ENCODE results near the gene MOCS3.
"Not testable (repeated sequence)": the region's sequence is repeated elsewhere in the genome, so short reads cannot be mapped to it uniquely, and the experiment has no call there.

Gene MOCS3

GRCh38 chr20:50969912-50970311 lies 11.3 kb downstream of the MOCS3 start:
- Histone ChIP-seq H3K27ac (ENCODE audit: low read length) (no peak overlapping the region), H3K9ac (ENCODE audit: low read length) (no peak overlapping the region), H3F3A (ENCODE audit: insufficient read depth, low read length) (no peaks in the 10 kb centered on the region), H3K27me3 (replicated peaks; ENCODE audit: insufficient read depth, low read length) (peaks cover 4% of the 10 kb centered on the region; the same call in 1 of the 2 replicates), H3K4me3 (ENCODE audit: low read length) (no peak overlapping the region), H3K79me2 (ENCODE audit: low read length) (no peaks in the 10 kb centered on the region), H3K9me2 (replicated peaks; ENCODE audit: insufficient read depth, low read length) (no peaks in the 10 kb centered on the region), H4K20me1 (ENCODE audit: insufficient read depth, low read length) (no peaks in the 10 kb centered on the region), H3K9me3 (replicated peaks; ENCODE audit: insufficient read depth, low read length) (no peaks in the 10 kb centered on the region), H3K36me3 (replicated peaks; ENCODE audit: insufficient read depth, low read length) (no peaks in the 10 kb centered on the region), H3K4me1 (ENCODE audit: low read length) (no peaks in the 10 kb centered on the region), H2AFZ (ENCODE audit: low read length) (no peak overlapping the region), H3K4me2 (ENCODE audit: low read depth, low read length) (no peak overlapping the region)
- DNase-seq, result no peak
- TF ChIP-seq CTCF (IDR thresholded peaks at IDR 0.05; ENCODE audit: low read length) (no peak), EZH2phosphoT487 (IDR thresholded peaks at IDR 0.05; ENCODE audit: low read length) (no peak), EZH2 (optimal IDR thresholded peaks at IDR 0.05; ENCODE audit: low read depth, low read length) (no peak)

GRCh38 chr20:50975701-50976330 lies 17.2 kb downstream of the MOCS3 start:
- Histone ChIP-seq H3K79me2 (ENCODE audit: low read length) (no peaks in the 10 kb centered on the region), H3K4me3 (ENCODE audit: low read length) (no peak overlapping the region), H3K9me2 (replicated peaks; ENCODE audit: insufficient read depth, low read length) (no peaks in the 10 kb centered on the region), H3K9ac (ENCODE audit: low read length) (no peak overlapping the region), H3K9me3 (replicated peaks; ENCODE audit: insufficient read depth, low read length) (no peaks in the 10 kb centered on the region), H3K4me2 (ENCODE audit: low read depth, low read length) (no peak overlapping the region), H3K27me3 (replicated peaks; ENCODE audit: insufficient read depth, low read length) (peaks cover 26% of the 10 kb centered on the region), H3K36me3 (replicated peaks; ENCODE audit: insufficient read depth, low read length) (no peaks in the 10 kb centered on the region), H2AFZ (ENCODE audit: low read length) (no peak overlapping the region), H3F3A (ENCODE audit: insufficient read depth, low read length) (no peaks in the 10 kb centered on the region), H4K20me1 (ENCODE audit: insufficient read depth, low read length) (no peaks in the 10 kb centered on the region), H3K27ac (ENCODE audit: low read length) (no peak overlapping the region), H3K4me1 (ENCODE audit: low read length) (no peaks in the 10 kb centered on the region)
- no peak for TF ChIP-seq EZH2phosphoT487 (IDR thresholded peaks at IDR 0.05; ENCODE audit: low read length)
- no peak for TF ChIP-seq CTCF (IDR thresholded peaks at IDR 0.05; ENCODE audit: low read length)
- TF ChIP-seq EZH2 (optimal IDR thresholded peaks at IDR 0.05; ENCODE audit: low read depth, low read length), result no peak
- DNase-seq, result no peak

GRCh38 chr20:50977066-50978021 lies 18.7 kb downstream of the MOCS3 start:
- H3K27me3 ChIP-seq (replicated peaks; ENCODE audit: insufficient read depth, low read length), result peaks cover 31% of the 10 kb centered on the region
- H3K4me3 ChIP-seq (ENCODE audit: low read length), result no peak overlapping the region
- no peak overlapping the region for H3K27ac ChIP-seq (ENCODE audit: low read length)
- no peaks in the 10 kb centered on the region for H3K9me3 ChIP-seq (replicated peaks; ENCODE audit: insufficient read depth, low read length)
- no peaks in the 10 kb centered on the region for H3K4me1 ChIP-seq (ENCODE audit: low read length)
- no peak for DNase-seq
- no peak overlapping the region for H2AFZ ChIP-seq (ENCODE audit: low read length)
- H3K4me2 ChIP-seq (ENCODE audit: low read depth, low read length), result no peak overlapping the region
- no peaks in the 10 kb centered on the region for H3K79me2 ChIP-seq (ENCODE audit: low read length)
- no peaks in the 10 kb centered on the region for H4K20me1 ChIP-seq (ENCODE audit: insufficient read depth, low read length)
- no peak overlapping the region for H3K9ac ChIP-seq (ENCODE audit: low read length)
- no peaks in the 10 kb centered on the region for H3K9me2 ChIP-seq (replicated peaks; ENCODE audit: insufficient read depth, low read length)
- no peaks in the 10 kb centered on the region for H3K36me3 ChIP-seq (replicated peaks; ENCODE audit: insufficient read depth, low read length)
- H3F3A ChIP-seq (ENCODE audit: insufficient read depth, low read length), result no peaks in the 10 kb centered on the region
- TF ChIP-seq EZH2 (optimal IDR thresholded peaks at IDR 0.05; ENCODE audit: low read depth, low read length) (no peak), CTCF (IDR thresholded peaks at IDR 0.05; ENCODE audit: low read length) (no peak), EZH2phosphoT487 (IDR thresholded peaks at IDR 0.05; ENCODE audit: low read length) (no peak)

GRCh38 chr20:50978533-50978932 lies 19.9 kb downstream of the MOCS3 start:
- not testable (repeated sequence) for H3K9me2 ChIP-seq (replicated peaks; ENCODE audit: insufficient read depth, low read length); H3K4me3 ChIP-seq (ENCODE audit: low read length); H3K4me2 ChIP-seq (ENCODE audit: low read depth, low read length); H3K9ac ChIP-seq (ENCODE audit: low read length); H3K27ac ChIP-seq (ENCODE audit: low read length); H3K4me1 ChIP-seq (ENCODE audit: low read length); DNase-seq; H3K9me3 ChIP-seq (replicated peaks; ENCODE audit: insufficient read depth, low read length); H3K79me2 ChIP-seq (ENCODE audit: low read length); H3K36me3 ChIP-seq (replicated peaks; ENCODE audit: insufficient read depth, low read length); H4K20me1 ChIP-seq (ENCODE audit: insufficient read depth, low read length); H3F3A ChIP-seq (ENCODE audit: insufficient read depth, low read length); H2AFZ ChIP-seq (ENCODE audit: low read length)
- H3K27me3 ChIP-seq (replicated peaks; ENCODE audit: insufficient read depth, low read length), result peaks cover 31% of the 10 kb centered on the region

Data from MM.1S (cell line).